GM12878 (cell line): ENCODE data around the gene VEGFA. TPM values are rescaled to one million over a fixed set of nuclear protein-coding genes. Genes with fewer than 3 reads are reported as not detected.

Experiments
- ATAC-seq: fragments of 200-7000 bp; cut with Tn5 transposase; 3 replicates; pipeline ENCODE4 v1.9.1; 2020; ENCODE audit warnings: mild to moderate bottlenecking, moderate library complexity
- BruUV-seq: library from RNA; stranded (reverse); fragments of 400-500 nt; replicated peaks from 2 replicates; lab custom pipeline; 2021; lab: Mats Ljungman, UMichigan
- CTCF ChIA-PET: fragments of 300-600 bp; sonication (Branson Sonifier 250); formaldehyde crosslinking; extraction: SDS; loops from one replicate; lab custom pipeline; 2021; ENCODE audit warnings: inconsistent platforms; lab: Yijun Ruan, JAX
- POLR2A ChIA-PET: fragments of 350-600 bp; formaldehyde crosslinking; extraction: SDS; loops from one replicate; lab custom pipeline; 2021; ENCODE audit warnings: inconsistent platforms; lab: Charles Lee
- RAD21 ChIA-PET: fragments of 300-600 bp; sonication (Branson Sonifier 250); formaldehyde crosslinking; loops from one replicate; lab custom pipeline; 2023; ENCODE audit warnings: antibody characterized with exemption; ENCODE audit not compliant: unreplicated experiment; lab: Charles Lee
- SMC1A ChIA-PET: fragments of 300-600 bp; sonication (Branson Sonifier 250); formaldehyde crosslinking; loops from one replicate; lab custom pipeline; 2023; ENCODE audit not compliant: unreplicated experiment, uncharacterized antibody; lab: Charles Lee
- DNase-seq: peaks from one replicate; pipeline ENCODE4 v3.0.0-alpha.2; 2011; ENCODE audit warnings: low read depth, low spot score
- FAIRE-seq: peaks from 3 replicates; lab custom pipeline; 2011; peaks lifted over from hg19 to GRCh38; lab: Jason Lieb, UNC
- H2AFZ ChIP-seq: 2 replicates; pipeline ENCODE4 v1.6.0; 2011; ENCODE audit warnings: low read depth, low read length, control low read depth; ENCODE audit not compliant: control insufficient read depth
- H3K27ac ChIP-seq: 2 replicates; pipeline ENCODE4 v1.5.1; 2011; ENCODE audit warnings: control low read depth; ENCODE audit not compliant: control insufficient read depth, insufficient read depth
- H3K27me3 ChIP-seq, 2 experiments: replicated peaks in 1 of 2; 2 replicates each; pipeline versions ENCODE4 v1.6.0 to v1.6.1; 2011; ENCODE audit warnings: low read length in 1 of 2; ENCODE audit not compliant: control insufficient read depth in 2 of 2, insufficient read depth in 2 of 2
- H3K36me3 ChIP-seq, 2 experiments: 2 replicates each; pipeline ENCODE4 v1.5.1; 2011; ENCODE audit warnings: low read length in 1 of 2; ENCODE audit not compliant: control insufficient read depth in 2 of 2, insufficient read depth in 2 of 2
- H3K4me1 ChIP-seq: 2 replicates; pipeline ENCODE4 v1.6.1; 2011; ENCODE audit warnings: mild to moderate bottlenecking, low read length, moderate library complexity, mixed read lengths; ENCODE audit not compliant: control insufficient read depth, insufficient read depth
- H3K4me2 ChIP-seq: 2 replicates; pipeline ENCODE4 v1.6.0; 2011; ENCODE audit warnings: control low read depth; ENCODE audit not compliant: control insufficient read depth, insufficient read depth
- H3K4me3 ChIP-seq: fragments of 200-600 bp; sonication (generic); 2 replicates; pipeline ENCODE4 v1.5.1; 2016
- H3K79me2 ChIP-seq: 2 replicates; pipeline ENCODE4 v1.6.0; 2011; ENCODE audit warnings: low read length; ENCODE audit not compliant: control insufficient read depth, insufficient read depth
- H3K9ac ChIP-seq: 2 replicates; pipeline ENCODE4 v1.8.0; 2011; ENCODE audit warnings: low read length, control low read depth, mixed read lengths; ENCODE audit not compliant: control insufficient read depth, insufficient read depth
- H3K9me3 ChIP-seq: replicated peaks from 3 replicates; pipeline ENCODE4 v1.5.1; 2011; ENCODE audit warnings: mild to moderate bottlenecking, low read length; ENCODE audit not compliant: control insufficient read depth, insufficient read depth
- H4K20me1 ChIP-seq: 2 replicates; pipeline ENCODE4 v1.6.0; 2011; ENCODE audit not compliant: control insufficient read depth, insufficient read depth
- ASH2L ChIP-seq: fragments of 300-600, 200-600 bp; sonication (generic); IDR thresholded peaks from 2 replicates; pipeline ENCODE4 v1.6.1; 2017; ENCODE audit warnings: low read depth, mild to moderate bottlenecking, borderline replicate concordance
- ATF2 ChIP-seq: IDR thresholded peaks from 2 replicates; pipeline ENCODE4 v1.6.1; 2012; ENCODE audit warnings: low read length, inconsistent platforms
- EED ChIP-seq: sonication (generic); IDR thresholded peaks from 2 replicates; pipeline ENCODE4 v1.6.1; 2016; ENCODE audit warnings: antibody characterized with exemption, low read depth
- MEF2A ChIP-seq: IDR thresholded peaks from 2 replicates; pipeline ENCODE4 v1.6.1; 2011; ENCODE audit warnings: low read depth, mild to moderate bottlenecking, low read length, moderate library complexity; ENCODE audit not compliant: insufficient read depth
- NFIC ChIP-seq: IDR thresholded peaks from 2 replicates; pipeline ENCODE4 v1.6.1; 2012; ENCODE audit warnings: low read depth, mild to moderate bottlenecking, inconsistent platforms, low read length, moderate library complexity
- NR2F1 ChIP-seq: fragments of 450-650 bp; conservative IDR thresholded peaks from 2 replicates; pipeline ENCODE4 v1.6.1; 2017; ENCODE audit warnings: mild to moderate bottlenecking
- POLR2AphosphoS5 ChIP-seq: IDR thresholded peaks from 2 replicates; pipeline ENCODE4 v1.6.1; 2011; ENCODE audit warnings: mild to moderate bottlenecking, low read length, inconsistent platforms
- RBBP5 ChIP-seq: fragments of 200-600 bp; sonication (generic); conservative IDR thresholded peaks from 2 replicates; pipeline ENCODE4 v1.6.1; 2016
- RELB ChIP-seq: fragments of 450-650 bp; IDR thresholded peaks from 2 replicates; pipeline ENCODE4 v1.6.1; 2017; ENCODE audit warnings: low read depth, mild to moderate bottlenecking, moderate library complexity
- ZNF207 ChIP-seq: fragments of 450-650 bp; IDR thresholded peaks from 2 replicates; pipeline ENCODE4 v1.6.1; 2014; ENCODE audit warnings: antibody characterized with exemption, mild to moderate bottlenecking, borderline replicate concordance
- WGBS: methylation state at CpG from one replicate; pipeline ENCODE4 v1.1.6; 2016; ENCODE audit warnings: low lambda C conversion rate; ENCODE audit not compliant: insufficient replicate concordance, insufficient coverage; ENCODE audit errors: missing lambda C conversion rate; 5-methylcytosine and 5-hydroxymethylcytosine counted together
- in situ Hi-C: fragments of 300-500 bp; cut with MboI; formaldehyde crosslinking; loops from 9 replicates; pipeline ENCODE4 v1.14.3; 2018; ENCODE audit warnings: mixed read lengths
- intact Hi-C: fragments of 100-400 bp; cut with micrococcal nuclease; formaldehyde crosslinking; loops from one replicate; pipeline ENCODE4 v1.14.2; 2022; ENCODE audit not compliant: unreplicated experiment
- polyA plus RNA-seq, 11 experiments: library from polyadenylated mRNA; depleted of rRNA in 4 of 11; unstranded in 6 of 11; stranded (reverse) in 5 of 11; fragments of >200 nt; fragmentation: Nextera tagmentation in 4 of 11; fragmentation: Illumina TruSeq in 1 of 11; extraction: Ambion mirVana in 4 of 11; extraction: Trizol in 1 of 11; gene quantifications; 1 replicate in 1 of 11; 2 replicates in 10 of 11; pipeline versions ENCODE4 v1.2.1 to v1.2.3, GENCODE V29; 2011 to 2016; ENCODE audit warnings: inconsistent platforms in 2 of 11, missing spikeins in 2 of 11, low read depth in 1 of 11
- total RNA-seq, 4 experiments: library from RNA; depleted of rRNA in 3 of 4; stranded (reverse); fragments of >200 nt in 3 of 4; fragmentation: Illumina TruSeq in 1 of 4; extraction: Trizol in 1 of 4; gene quantifications; 2 replicates each; pipeline versions ENCODE4 v1.2.1 to v1.2.3, GENCODE V29; 2013 to 2021
- TF ChIP-seq, protein P1 (sequence below): fragments of 450-650 bp; IDR thresholded peaks from 2 replicates; pipeline ENCODE4 v1.6.1; 2016; ENCODE audit warnings: mild to moderate bottlenecking

Gene VEGFA
- total and polyA plus RNA-seq, 10 of the 15 experiments (the other 5 are each of a cell fraction or from before 2014, with no cell fraction given) = 0.96 to 140 (median 16.9) TPM

GRCh38 chr6:43819958-43820357, 49.9 kb downstream of the VEGFA start:
- WGBS = 32% methylated on average over 5 of the region's 5 CpGs
- Histone ChIP-seq H3K9me3 (no peaks in the 10 kb centered on the region), H3K4me3 (no peak overlapping the region), H3K27ac (no peak overlapping the region), H3K4me2 (no peak overlapping the region), H3K9ac (no peak overlapping the region), H3K79me2 (no peaks in the 10 kb centered on the region), H3K36me3 (no peaks in the 10 kb centered on the region)
- ChIA-PET RAD21 (interaction anchor here (0.7 to 2.3 kb wide), 4 partner anchors 18 to 96 kb away, joined by 3 to 13 read pairs (median 6); partner anchors contain the start of gene VEGFA), CTCF (interaction anchor here (0.5 to 5.5 kb wide), 6 partner anchors 9 to 183 kb away, joined by 3 to 52 read pairs (median 4); no protein-coding TSS in a partner anchor), SMC1A (interaction anchor here (0.6 to 2.9 kb wide), 5 partner anchors 9 to 45 kb away, joined by 3 to 13 read pairs (median 3); no protein-coding TSS in a partner anchor)
- in situ Hi-C loops = no loop called here
- FAIRE-seq (no peak), ATAC-seq (no peak)
- intact Hi-C loops = no loop called here
- TF ChIP-seq, protein P1, sequence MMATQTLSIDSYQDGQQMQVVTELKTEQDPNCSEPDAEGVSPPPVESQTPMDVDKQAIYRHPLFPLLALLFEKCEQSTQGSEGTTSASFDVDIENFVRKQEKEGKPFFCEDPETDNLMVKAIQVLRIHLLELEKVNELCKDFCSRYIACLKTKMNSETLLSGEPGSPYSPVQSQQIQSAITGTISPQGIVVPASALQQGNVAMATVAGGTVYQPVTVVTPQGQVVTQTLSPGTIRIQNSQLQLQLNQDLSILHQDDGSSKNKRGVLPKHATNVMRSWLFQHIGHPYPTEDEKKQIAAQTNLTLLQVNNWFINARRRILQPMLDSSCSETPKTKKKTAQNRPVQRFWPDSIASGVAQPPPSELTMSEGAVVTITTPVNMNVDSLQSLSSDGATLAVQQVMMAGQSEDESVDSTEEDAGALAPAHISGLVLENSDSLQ = peak; percentile 71
- TF ChIP-seq NFIC = no peak
- TF ChIP-seq MEF2A = no peak
- TF ChIP-seq, all 136 proteins: peak for 1
- H3K4me1 ChIP-seq = no peaks in the 10 kb centered on the region
- DNase-seq = no peak
- H2AFZ ChIP-seq = no peak overlapping the region
- POLR2A ChIA-PET = interaction anchor here (0.7 to 0.9 kb wide), 2 partner anchors 13 kb away, joined by 3 read pairs; no protein-coding TSS in a partner anchor
- H3K27me3 ChIP-seq = no peaks in the 10 kb centered on the region; a peak in 1 of 4 replicates
- no TSS peak for BruUV-seq
- H4K20me1 ChIP-seq = no peaks in the 10 kb centered on the region

DNA sequence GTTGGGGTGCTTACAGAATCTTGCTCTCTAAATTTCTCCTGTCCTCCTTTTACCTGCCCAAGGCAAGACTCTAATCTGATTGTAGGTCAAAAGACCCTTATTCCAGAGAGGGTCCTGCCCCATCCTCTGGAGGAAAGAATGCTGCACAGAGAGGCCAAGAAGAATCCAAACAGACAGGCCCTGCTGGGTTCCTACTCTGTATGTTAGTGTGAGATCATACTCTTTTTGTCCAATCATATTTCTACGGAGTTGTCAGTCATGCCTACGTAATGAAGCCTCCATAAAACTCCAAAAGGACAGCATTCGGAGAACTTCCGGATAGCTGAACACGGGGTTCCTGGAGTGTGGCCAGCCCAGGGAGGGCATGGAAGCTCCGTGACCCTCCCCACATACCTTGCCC, 50.5 kb downstream of the VEGFA start:
- no peak for FAIRE-seq
- Histone ChIP-seq H3K79me2 (no peaks in the 10 kb centered on the region), H4K20me1 (no peaks in the 10 kb centered on the region), H3K36me3 (no peaks in the 10 kb centered on the region), H3K9me3 (no peaks in the 10 kb centered on the region), H3K27me3 (no peaks in the 10 kb centered on the region; a peak in 1 of 4 replicates), H3K4me3 (no peak overlapping the region), H3K27ac (no peak overlapping the region), H3K9ac (no peak overlapping the region), H3K4me1 (no peaks in the 10 kb centered on the region), H2AFZ (no peak overlapping the region), H3K4me2 (no peak overlapping the region)
- intact Hi-C loops (no loop called here), in situ Hi-C loops (no loop called here)
- RAD21 ChIA-PET = interaction anchor here (1.8 kb wide), 1 partner anchor 50 kb away, joined by 8 read pairs; the partner anchor contains the start of gene VEGFA
- WGBS = 36% methylated on average over 6 of the region's 6 CpGs
- no peak for ATAC-seq
- CTCF ChIA-PET = interaction anchor here (0.5 to 5.5 kb wide), 4 partner anchors 18 to 183 kb away, joined by 3 to 52 read pairs (median 4); no protein-coding TSS in a partner anchor
- POLR2A ChIA-PET = interaction anchor here (0.9 kb wide), 1 partner anchor 13 kb away, joined by 3 read pairs; no protein-coding TSS in a partner anchor
- SMC1A ChIA-PET = interaction anchor here (0.7 to 2.9 kb wide), 4 partner anchors 9 to 44 kb away, joined by 3 to 13 read pairs (median 5); no protein-coding TSS in a partner anchor
- no peak for DNase-seq
- no TSS peak for BruUV-seq
- TF ChIP-seq ZNF207 (no peak), POLR2AphosphoS5 (no peak), ASH2L (no peak), RBBP5 (no peak), EED (no peak), NR2F1 (no peak), RELB (no peak), ATF2 (no peak)
